ENCODE data around the gene KRT2. TPM values are rescaled to one million over a fixed set of nuclear protein-coding genes. Genes with fewer than 3 reads are reported as not detected.
"Not testable (repeated sequence)": the region's sequence is repeated elsewhere in the genome, so short reads cannot be mapped to it uniquely, and the experiment has no call there.

The KRT2 gene
- total and polyA plus RNA-seq, 2 of the 4 experiments (the other 2 are of a cell fraction), result not detected

GRCh38 chr12:52669941-52670340 lies 17.9 kb upstream of the KRT2 start:
- H2BK5ac ChIP-seq (ENCODE audit: low read depth, low read length, poor library complexity, severe bottlenecking); H3K18ac ChIP-seq (ENCODE audit: low read depth, low read length); H3K4me3 ChIP-seq (ENCODE audit: insufficient read depth, low read depth, low read length); dilution Hi-C loops (cut with HindIII; ENCODE audit: low sequenced_read_pairs, unreplicated experiment); H4K8ac ChIP-seq (ENCODE audit: low read depth in 2 of 2, low read length in 2 of 2); H2AFZ ChIP-seq (replicated peaks; ENCODE audit: low read length, poor library complexity); H2AK5ac ChIP-seq (ENCODE audit: low read depth, low read length); H4K91ac ChIP-seq (ENCODE audit: insufficient read depth, low read depth, low read length); H2BK15ac ChIP-seq (ENCODE audit: low read depth, low read length); H3K56ac ChIP-seq (ENCODE audit: extremely low read depth, insufficient read depth, low read length); H3K79me1 ChIP-seq (ENCODE audit: low read depth in 1 of 2, low read length in 2 of 2); H2AK9ac ChIP-seq (replicated peaks; ENCODE audit: low read depth, low read length, poor library complexity); H3K4ac ChIP-seq (ENCODE audit: low read depth, low read length); H3K9me1 ChIP-seq (ENCODE audit: insufficient read depth, low read length); H3K9ac ChIP-seq (ENCODE audit: low read depth, low read length); H2BK20ac ChIP-seq (ENCODE audit: low read depth, low read length); H3K36me3 ChIP-seq (ENCODE audit: control insufficient read depth, insufficient read depth, low read length); H3K14ac ChIP-seq (replicated peaks; ENCODE audit: low read depth, low read length); H2BK120ac ChIP-seq (ENCODE audit: low read depth, low read length); H3K27ac ChIP-seq (ENCODE audit: insufficient read depth, low read length); H3K9me3 ChIP-seq (ENCODE audit: control insufficient read depth, insufficient read depth, low read length); POLR2A ChIA-PET (ENCODE audit: unreplicated experiment); H4K5ac ChIP-seq (ENCODE audit: low read depth, low read length); CTCF ChIA-PET; BruUV-seq (replicated peaks); H3K4me1 ChIP-seq (ENCODE audit: control insufficient read depth, insufficient read depth, low read length); ATAC-seq (ENCODE audit: low read depth); intact Hi-C loops (cut with micrococcal nuclease); H3K23ac ChIP-seq (ENCODE audit: low read depth, low read length); H4K20me1 ChIP-seq (ENCODE audit: insufficient read depth, low read length); H3K4me2 ChIP-seq (ENCODE audit: low read depth, low read length); DNase-seq: not testable (repeated sequence)
- H3K27me3 ChIP-seq (ENCODE audit: control insufficient read depth, insufficient read depth, low read length), result peaks cover 16% of the 10 kb centered on the region
- no CpG with 5 or more reads among the region's 3 CpGs for WGBS, 2 experiments (ENCODE audit: extremely low coverage in 2 of 2, insufficient read length in 1 of 2)
- in situ Hi-C loops (cut with MboI; ENCODE audit: low sequenced_read_pairs), result loop anchor here (5.0 kb wide), 1 partner anchor 47 kb away; no protein-coding TSS in a partner anchor

Measured in IMR-90 (cell line).